Measurements from ENCODE around the gene WDR4.

DNA sequence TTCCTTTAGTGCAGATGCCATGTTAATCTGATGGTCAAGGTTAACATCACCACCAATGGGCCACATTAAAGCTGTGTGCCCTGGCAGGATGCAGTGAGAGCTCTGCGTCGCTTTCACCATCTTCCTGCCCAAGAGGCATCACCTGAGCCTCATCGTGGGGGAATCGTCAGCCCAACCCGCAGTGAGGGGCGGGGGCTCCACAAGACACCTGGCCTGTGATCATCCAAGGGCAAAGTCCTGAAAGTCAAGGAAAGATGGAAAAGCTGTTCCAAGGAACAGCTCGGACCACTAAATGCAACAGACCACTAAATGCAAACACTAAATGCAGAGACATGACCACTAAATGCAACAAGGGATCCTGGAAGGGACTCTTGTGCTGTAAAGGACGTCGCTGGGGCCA is 49.9 kb downstream of the WDR4 start:
- TF ChIP-seq SUZ12 (IDR thresholded peaks at IDR 0.05) (no peak), ARNT (IDR thresholded peaks at IDR 0.05) (no peak), SP1 (IDR thresholded peaks at IDR 0.05) (no peak), CTBP1 (IDR thresholded peaks at IDR 0.05; ENCODE audit: borderline replicate concordance) (no peak), BHLHE40 (IDR thresholded peaks at IDR 0.05; ENCODE audit: borderline replicate concordance) (no peak), FOXM1 (IDR thresholded peaks at IDR 0.05; ENCODE audit: borderline replicate concordance) (no peak), L3MBTL2 (conservative IDR thresholded peaks at IDR 0.05) (no peak), TARDBP (IDR thresholded peaks at IDR 0.05) (no peak), LEF1 (IDR thresholded peaks at IDR 0.05; ENCODE audit: borderline replicate concordance) (no peak)
- TF ChIP-seq, protein P1, sequence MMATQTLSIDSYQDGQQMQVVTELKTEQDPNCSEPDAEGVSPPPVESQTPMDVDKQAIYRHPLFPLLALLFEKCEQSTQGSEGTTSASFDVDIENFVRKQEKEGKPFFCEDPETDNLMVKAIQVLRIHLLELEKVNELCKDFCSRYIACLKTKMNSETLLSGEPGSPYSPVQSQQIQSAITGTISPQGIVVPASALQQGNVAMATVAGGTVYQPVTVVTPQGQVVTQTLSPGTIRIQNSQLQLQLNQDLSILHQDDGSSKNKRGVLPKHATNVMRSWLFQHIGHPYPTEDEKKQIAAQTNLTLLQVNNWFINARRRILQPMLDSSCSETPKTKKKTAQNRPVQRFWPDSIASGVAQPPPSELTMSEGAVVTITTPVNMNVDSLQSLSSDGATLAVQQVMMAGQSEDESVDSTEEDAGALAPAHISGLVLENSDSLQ (IDR thresholded peaks at IDR 0.05) = no peak

Measured in HEK293T (cell line).